Neural cell (in vitro differentiated cells): ENCODE measurements around the gene UNC79. TPM values are rescaled to one million over a fixed set of nuclear protein-coding genes. Genes with fewer than 3 reads are reported as not detected.

Source experiments
- H2AFZ ChIP-seq: fragments of 200-600, 300-800 bp; sonication (generic), shearing (Covaris generic); 2 replicates; pipeline ENCODE4 v1.6.0; 2014; ENCODE audit warnings: low read depth, mild to moderate bottlenecking, antibody characterized with exemption, low read length, moderate library complexity
- H3F3A ChIP-seq: fragments of 200-600 bp; shearing (Covaris generic); 2 replicates; pipeline ENCODE4 v1.6.1; 2016; ENCODE audit warnings: mild to moderate bottlenecking, moderate library complexity, mixed read lengths, antibody characterized with exemption, low read length; ENCODE audit not compliant: insufficient read depth, poor library complexity, severe bottlenecking
- H3K27ac ChIP-seq: fragments of 200-600, 300-800 bp; sonication (generic), shearing (Covaris generic); 2 replicates; pipeline ENCODE4 v1.5.1; 2014; ENCODE audit warnings: mild to moderate bottlenecking, low read length, moderate library complexity
- H3K27me3 ChIP-seq: fragments of 300-800, 200-600 bp; sonication (generic), shearing (Covaris generic); 2 replicates; pipeline ENCODE4 v1.6.0; 2014; ENCODE audit warnings: mild to moderate bottlenecking, low read depth, low read length, moderate library complexity; ENCODE audit not compliant: insufficient read depth
- H3K36me3 ChIP-seq: fragments of 300-800, 200-600 bp; sonication (generic), shearing (Covaris generic); 2 replicates; pipeline ENCODE4 v1.5.1; 2014; ENCODE audit warnings: mild to moderate bottlenecking, antibody characterized with exemption, low read length, moderate library complexity; ENCODE audit not compliant: insufficient read depth
- H3K4me2 ChIP-seq: fragments of 300-800, 200-600 bp; sonication (generic), shearing (Covaris generic); 2 replicates; pipeline ENCODE4 v1.6.0; 2014; ENCODE audit warnings: mild to moderate bottlenecking, low read length
- H3K4me3 ChIP-seq: fragments of 300-800, 200-600 bp; sonication (generic), shearing (Covaris generic); 2 replicates; pipeline ENCODE4 v1.5.1; 2014; ENCODE audit warnings: mild to moderate bottlenecking, low read length, moderate library complexity
- H3K79me2 ChIP-seq: fragments of 200-600 bp; shearing (Covaris generic); replicated peaks from 2 replicates; pipeline ENCODE4 v1.6.0; 2014; ENCODE audit warnings: mild to moderate bottlenecking, low read length, moderate library complexity; ENCODE audit not compliant: insufficient read depth
- H3K9ac ChIP-seq: fragments of 300-800, 200-600 bp; sonication (generic), shearing (Covaris generic); 2 replicates; pipeline ENCODE4 v1.6.1; 2016; ENCODE audit warnings: mild to moderate bottlenecking, low read length, mixed read lengths
- H3K9me2 ChIP-seq: fragments of 200-600 bp; shearing (Covaris generic); 2 replicates; pipeline ENCODE4 v1.6.1; 2016; ENCODE audit warnings: mild to moderate bottlenecking, low read length, mixed read lengths; ENCODE audit not compliant: insufficient read depth
- H3K9me3 ChIP-seq: fragments of 200-600, 300-800 bp; sonication (generic), shearing (Covaris generic); 2 replicates; pipeline ENCODE4 v1.6.1; 2016; ENCODE audit warnings: mild to moderate bottlenecking, mixed run types, low read length, moderate library complexity, mixed read lengths
- H4K20me1 ChIP-seq: fragments of 200-600 bp; shearing (Covaris generic); 2 replicates; pipeline ENCODE4 v1.6.1; 2016; ENCODE audit warnings: mild to moderate bottlenecking, mixed run types; ENCODE audit not compliant: insufficient read depth
- CTCF ChIP-seq: fragments of 450-650 bp; IDR thresholded peaks from 2 replicates; pipeline ENCODE4 v1.5.1; 2014; ENCODE audit warnings: antibody characterized with exemption, mild to moderate bottlenecking, moderate library complexity; ENCODE audit not compliant: poor library complexity, severe bottlenecking
- EP300 ChIP-seq: fragments of 450-650 bp; conservative IDR thresholded peaks from 2 replicates; pipeline ENCODE4 v1.6.1; 2014; ENCODE audit warnings: antibody characterized with exemption, mild to moderate bottlenecking, moderate library complexity; ENCODE audit not compliant: poor library complexity, severe bottlenecking
- EZH2 ChIP-seq: fragments of 200-600, 300-800 bp; shearing (Covaris generic), sonication (generic); IDR thresholded peaks from 2 replicates; pipeline ENCODE4 v1.6.1; 2014; ENCODE audit warnings: antibody characterized with exemption, low read length, borderline replicate concordance, mild to moderate bottlenecking; ENCODE audit not compliant: insufficient read depth, poor library complexity, severe bottlenecking
- MXI1 ChIP-seq: fragments of 450-650 bp; conservative IDR thresholded peaks from 2 replicates; pipeline ENCODE4 v1.6.1; 2014; ENCODE audit warnings: antibody characterized with exemption, mild to moderate bottlenecking; ENCODE audit not compliant: poor library complexity, severe bottlenecking
- POLR2AphosphoS5 ChIP-seq: IDR thresholded peaks from 2 replicates; pipeline ENCODE4 v1.6.1; 2012
- RAD21 ChIP-seq: fragments of 450-650 bp; conservative IDR thresholded peaks from 2 replicates; pipeline ENCODE4 v1.6.1; 2014; ENCODE audit warnings: antibody characterized with exemption, mild to moderate bottlenecking, moderate library complexity
- REST ChIP-seq: IDR thresholded peaks from 2 replicates; pipeline ENCODE4 v1.6.1; 2012; ENCODE audit warnings: borderline replicate concordance
- SMC3 ChIP-seq: fragments of 450-650 bp; conservative IDR thresholded peaks from 2 replicates; pipeline ENCODE4 v1.6.1; 2014; ENCODE audit warnings: antibody characterized with exemption, mild to moderate bottlenecking, moderate library complexity; ENCODE audit not compliant: poor library complexity
- TAF1 ChIP-seq: IDR thresholded peaks from 2 replicates; pipeline ENCODE4 v1.6.1; 2012; ENCODE audit warnings: low read depth
- polyA plus RNA-seq: library from polyadenylated mRNA; depleted of rRNA; stranded (reverse); fragments of >200 nt; gene quantifications from 2 replicates; pipeline ENCODE4 v1.2.3, GENCODE V29; 2014

Gene UNC79
- polyA plus RNA-seq, 1 donor from 2014 or later = 22.6 TPM

- no peaks in the 10 kb centered on the region for H3K79me2 ChIP-seq
- no peaks in the 10 kb centered on the region for H3K27me3 ChIP-seq
- no peak overlapping the region for H3K4me2 ChIP-seq
- no peaks in the 10 kb centered on the region for H4K20me1 ChIP-seq
- H3K27ac ChIP-seq = no peak overlapping the region
- no peaks in the 10 kb centered on the region for H3K9me2 ChIP-seq
- peaks cover 2% of the 10 kb centered on the region for H3K36me3 ChIP-seq
- H3K9me3 ChIP-seq = no peaks in the 10 kb centered on the region
- no peak overlapping the region for H3K4me3 ChIP-seq
- no peak for TF ChIP-seq SMC3
- no peak for TF ChIP-seq TAF1
- no peak for TF ChIP-seq POLR2AphosphoS5
- TF ChIP-seq EP300 = no peak
- no peak for TF ChIP-seq RAD21
- TF ChIP-seq CTCF = no peak
- TF ChIP-seq MXI1 = no peak
- H3F3A ChIP-seq = no peaks in the 10 kb centered on the region
- H2AFZ ChIP-seq = no peak overlapping the region
- no peak overlapping the region for H3K9ac ChIP-seq
Observed at GRCh38 chr14:93702946-93703345, 272.2 kb downstream of the UNC79 start.

- H3K9me2 ChIP-seq = no peaks in the 10 kb centered on the region
- H3F3A ChIP-seq = no peaks in the 10 kb centered on the region
- H4K20me1 ChIP-seq = no peaks in the 10 kb centered on the region
- no peak overlapping the region for H3K4me3 ChIP-seq
- no peak overlapping the region for H2AFZ ChIP-seq
- no peaks in the 10 kb centered on the region for H3K79me2 ChIP-seq
- TF ChIP-seq TAF1 = no peak
- no peak for TF ChIP-seq SMC3
- no peak for TF ChIP-seq POLR2AphosphoS5
- no peak for TF ChIP-seq EZH2
- TF ChIP-seq CTCF = no peak
- no peak for TF ChIP-seq RAD21
- no peak for TF ChIP-seq MXI1
- no peak for TF ChIP-seq EP300
- no peak for TF ChIP-seq REST
- no peaks in the 10 kb centered on the region for H3K9me3 ChIP-seq
- no peak overlapping the region for H3K9ac ChIP-seq
- no peak overlapping the region for H3K4me2 ChIP-seq
- no peak overlapping the region for H3K27ac ChIP-seq
- H3K27me3 ChIP-seq = no peaks in the 10 kb centered on the region
- no peaks in the 10 kb centered on the region for H3K36me3 ChIP-seq
Observed at GRCh38 chr14:93703941-93704340, 273.2 kb downstream of the UNC79 start.
